Suprapubic skin (tissue), 4 donors: ENCODE results near the gene LHX5.

Experiments used
- EP300 ChIP-seq: sonication (generic); formaldehyde crosslinking; IDR thresholded peaks from one replicate; pipeline ENCODE4 v1.6.1; 2017; ENCODE audit warnings: antibody characterized with exemption
- POLR2A ChIP-seq, 2 donors: fragments of 450-650 bp; IDR thresholded peaks; one replicate each; pipeline ENCODE4 v1.6.1; 2017; ENCODE audit warnings: antibody characterized with exemption in 2 of 2, mild to moderate bottlenecking in 2 of 2, moderate library complexity in 2 of 2
- POLR2AphosphoS5 ChIP-seq, 3 donors: sonication (generic); formaldehyde crosslinking; IDR thresholded peaks; one replicate each; pipeline ENCODE4 v1.6.1; 2017; ENCODE audit warnings: antibody characterized with exemption in 3 of 3
- TF ChIP-seq, protein P1 (sequence below), 2 donors: fragments of 200-600 bp in 1 of 2; fragments of 450-650 bp in 1 of 2; sonication (generic) in 1 of 2; IDR thresholded peaks; one replicate each; pipeline ENCODE4 v1.5.1; 2016 to 2019; ENCODE audit warnings: antibody characterized with exemption in 2 of 2, mild to moderate bottlenecking in 1 of 2, moderate library complexity in 1 of 2

DNA sequence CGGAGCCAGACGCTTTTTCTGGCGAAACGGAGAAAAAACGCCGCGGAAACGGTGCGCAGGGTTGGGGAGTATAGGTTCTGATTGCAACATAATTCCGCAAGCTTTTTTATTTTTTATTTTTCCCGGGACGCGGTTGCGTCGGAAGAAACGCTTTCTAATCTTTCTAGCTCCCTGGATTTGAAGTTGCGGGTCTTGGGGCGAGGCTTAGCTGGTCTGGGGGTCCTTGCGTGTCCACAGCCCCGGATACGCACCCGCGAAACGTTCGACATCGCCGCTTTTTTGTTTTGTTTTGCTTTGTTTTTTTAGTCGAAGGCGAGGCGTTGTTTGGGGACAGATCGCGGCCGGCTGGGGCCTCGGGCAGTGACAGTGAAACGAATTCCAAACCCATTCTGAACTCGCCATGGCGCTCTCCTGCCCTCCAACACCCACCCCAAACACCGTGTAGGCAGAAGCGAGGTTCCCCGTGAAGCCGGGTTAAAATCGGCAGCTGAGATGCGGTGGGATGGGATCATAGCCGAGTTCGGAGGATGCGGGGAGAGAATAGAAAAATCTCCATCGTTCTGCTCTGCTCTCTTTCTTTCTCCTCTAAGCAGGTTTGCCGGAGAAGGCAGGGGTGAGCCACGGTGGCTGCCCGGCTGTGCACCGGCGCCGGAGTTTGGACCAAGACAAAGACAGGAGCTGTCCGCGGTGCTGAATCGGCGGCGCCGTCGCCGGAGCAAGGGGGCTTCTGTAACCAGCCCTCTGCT lies 8.1 kb upstream of the LHX5 start:
- TF ChIP-seq, protein P1, sequence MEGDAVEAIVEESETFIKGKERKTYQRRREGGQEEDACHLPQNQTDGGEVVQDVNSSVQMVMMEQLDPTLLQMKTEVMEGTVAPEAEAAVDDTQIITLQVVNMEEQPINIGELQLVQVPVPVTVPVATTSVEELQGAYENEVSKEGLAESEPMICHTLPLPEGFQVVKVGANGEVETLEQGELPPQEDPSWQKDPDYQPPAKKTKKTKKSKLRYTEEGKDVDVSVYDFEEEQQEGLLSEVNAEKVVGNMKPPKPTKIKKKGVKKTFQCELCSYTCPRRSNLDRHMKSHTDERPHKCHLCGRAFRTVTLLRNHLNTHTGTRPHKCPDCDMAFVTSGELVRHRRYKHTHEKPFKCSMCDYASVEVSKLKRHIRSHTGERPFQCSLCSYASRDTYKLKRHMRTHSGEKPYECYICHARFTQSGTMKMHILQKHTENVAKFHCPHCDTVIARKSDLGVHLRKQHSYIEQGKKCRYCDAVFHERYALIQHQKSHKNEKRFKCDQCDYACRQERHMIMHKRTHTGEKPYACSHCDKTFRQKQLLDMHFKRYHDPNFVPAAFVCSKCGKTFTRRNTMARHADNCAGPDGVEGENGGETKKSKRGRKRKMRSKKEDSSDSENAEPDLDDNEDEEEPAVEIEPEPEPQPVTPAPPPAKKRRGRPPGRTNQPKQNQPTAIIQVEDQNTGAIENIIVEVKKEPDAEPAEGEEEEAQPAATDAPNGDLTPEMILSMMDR (IDR thresholded peaks at IDR 0.05) = no peak
- TF ChIP-seq POLR2AphosphoS5 (IDR thresholded peaks at IDR 0.05) = no peak
- TF ChIP-seq POLR2A (IDR thresholded peaks at IDR 0.05) = no peak
- TF ChIP-seq EP300 = no peak
